DMS53 (cell line): ENCODE results near the gene SLTM.
A peak's percentile ranks its signal among the peaks of the same experiment; 100 is the strongest.
"Not testable (repeated sequence)": the region's sequence is repeated elsewhere in the genome, so short reads cannot be mapped to it uniquely, and the experiment has no call there.

Experiments
- DNase-seq: peaks from one replicate; lab custom pipeline; 2025; lab: John Stamatoyannopoulos, UW

SLTM gene

DNA sequence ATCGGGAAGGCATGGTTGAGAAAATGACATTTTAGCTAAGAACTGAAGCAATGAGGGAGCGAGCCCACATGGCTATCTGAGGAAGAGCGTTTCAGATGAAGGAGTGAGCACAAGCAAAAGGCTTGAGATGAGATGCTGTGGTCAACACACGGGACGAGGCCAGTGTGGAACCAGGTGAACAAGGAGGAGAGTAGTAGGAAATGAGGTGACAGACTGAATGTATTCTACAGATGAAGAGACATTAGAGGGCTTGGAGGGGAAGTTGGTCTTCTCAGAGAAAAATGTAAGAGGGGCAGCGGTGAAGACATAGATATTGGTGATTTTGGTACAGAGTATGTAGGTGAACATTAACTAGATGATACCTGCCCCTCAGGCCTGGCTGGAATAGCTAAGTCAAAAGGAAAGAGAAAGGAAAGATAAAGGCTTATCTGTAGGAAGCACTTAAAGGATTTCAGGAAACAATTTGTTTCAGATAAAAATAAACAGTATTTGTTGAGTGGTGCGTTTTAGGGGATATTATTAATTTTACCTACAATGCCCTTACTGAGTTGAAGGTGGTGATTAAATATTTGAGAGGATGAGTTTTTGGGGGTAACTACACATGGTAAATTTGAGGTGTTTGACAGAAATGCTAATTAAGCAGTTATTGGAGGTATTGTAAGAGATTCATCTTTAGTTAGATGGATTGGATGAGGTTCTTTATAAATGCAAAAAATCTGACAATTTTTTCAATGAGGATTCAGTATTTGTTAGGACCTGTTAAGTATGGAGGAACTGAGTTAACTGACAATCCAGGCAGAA is 57.0 kb downstream of the SLTM start:
- DNase-seq, result no peak

DNA sequence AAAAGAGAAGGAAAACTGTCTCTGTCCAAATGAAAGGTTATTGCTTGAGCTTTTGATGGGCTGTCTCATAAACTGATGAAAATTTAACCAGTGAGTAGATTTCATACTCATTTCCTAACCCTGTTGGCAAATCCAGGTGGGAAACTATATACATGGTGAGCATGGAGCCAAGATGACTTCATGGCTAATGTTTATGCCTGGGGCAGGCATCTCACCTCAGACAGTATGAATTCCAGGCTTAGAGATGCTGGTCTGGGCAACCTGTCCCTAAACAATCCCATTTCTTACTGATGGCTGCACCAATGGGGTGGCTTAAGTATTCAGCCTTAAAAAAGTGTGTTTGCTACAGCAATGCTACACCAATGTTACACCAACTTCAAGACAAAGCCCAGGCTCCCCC is 58.1 kb downstream of the SLTM start:
- no peak for DNase-seq

- DNase-seq, result no peak
Measured at GRCh38 chr15:58873267-58873666, 60.2 kb downstream of the SLTM start.

DNA sequence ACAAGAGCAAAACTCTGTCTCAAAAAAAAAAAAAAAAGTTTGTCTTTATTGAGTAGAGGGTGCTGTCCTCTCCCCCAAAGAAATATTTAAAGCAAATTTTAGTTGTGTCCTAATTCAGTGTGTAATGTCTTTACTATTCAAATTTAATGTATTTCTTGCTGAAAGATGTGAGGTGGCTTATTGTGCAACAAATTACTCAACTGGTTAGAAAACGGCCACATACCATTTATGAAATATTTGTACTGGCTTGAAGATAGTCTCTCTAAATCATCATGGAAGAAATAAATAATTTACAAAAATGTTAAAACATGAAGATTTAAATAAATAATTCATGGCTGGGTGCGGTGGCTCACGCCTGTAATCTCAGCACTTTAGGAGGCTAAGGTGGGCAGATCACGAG is 63.0 kb downstream of the SLTM start:
- DNase-seq, result no peak

GRCh38 chr15:58867926-58868325 is 65.6 kb downstream of the SLTM start:
- DNase-seq, result no peak

DNA sequence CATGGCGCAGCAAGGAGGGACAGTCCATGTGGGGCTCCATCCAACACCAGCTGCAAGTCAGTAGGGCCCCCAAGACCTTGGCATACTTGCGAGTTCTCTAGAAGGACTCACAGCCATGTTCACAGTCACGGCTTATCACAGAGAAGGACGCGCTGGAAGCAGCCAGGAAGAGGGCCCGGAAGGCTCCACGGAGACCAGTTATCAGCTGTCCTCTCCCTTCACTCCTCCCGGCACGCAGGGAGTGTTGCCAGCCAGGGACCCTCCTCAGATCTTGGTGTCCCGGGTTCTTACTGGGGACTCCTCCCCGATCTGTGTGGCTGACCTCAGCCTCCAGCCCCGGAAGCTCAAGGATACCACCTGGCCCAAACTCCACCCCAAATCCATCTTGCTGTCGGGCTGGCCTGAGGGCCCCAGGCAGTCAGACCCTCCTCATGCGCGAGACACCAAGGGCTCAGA is 68.0 kb downstream of the SLTM start:
- peak; percentile 76 for DNase-seq

GRCh38 chr15:58864602-58865424 is 68.7 kb downstream of the SLTM start:
- peak; percentile 88 for DNase-seq

DNA sequence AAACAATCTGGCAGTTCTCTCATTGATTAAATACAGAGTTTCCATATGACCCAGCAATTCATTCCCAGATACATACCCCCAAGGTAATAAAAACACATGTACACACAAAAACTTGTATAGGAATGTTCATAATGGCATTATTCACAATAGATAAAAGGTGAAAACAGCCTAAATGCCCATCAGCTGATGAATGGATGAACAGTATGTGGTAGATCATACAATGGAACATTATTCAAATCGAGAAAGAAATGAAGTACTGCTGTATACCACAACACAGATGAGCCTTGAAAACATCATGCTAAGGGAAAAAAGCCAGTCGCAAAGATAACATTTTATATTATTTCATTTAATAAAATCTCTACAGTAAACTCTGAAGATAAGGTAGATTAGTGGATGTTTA is 71.2 kb downstream of the SLTM start:
- no peak for DNase-seq

DNA sequence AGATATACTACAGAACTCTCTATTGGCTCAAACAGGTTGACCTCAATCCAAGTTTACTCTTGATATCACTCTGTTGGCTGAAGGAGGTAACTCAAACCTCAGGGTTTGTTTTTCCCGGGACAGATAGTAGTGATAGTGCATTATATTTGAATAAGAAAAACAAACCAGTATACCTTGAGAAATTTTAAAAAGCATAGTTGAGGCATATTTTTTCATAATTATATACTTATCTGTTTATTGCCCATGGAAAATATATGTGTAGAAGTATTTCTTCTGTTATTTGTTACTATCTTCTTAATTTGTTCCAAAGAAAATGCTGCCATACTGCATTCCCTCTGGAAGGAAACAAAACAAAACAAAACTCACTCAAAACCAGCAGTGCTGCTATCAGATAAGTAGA is 76.9 kb downstream of the SLTM start:
- DNase-seq, result not testable (repeated sequence)

GRCh38 chr15:58856086-58856485 is 77.4 kb downstream of the SLTM start:
- no peak for DNase-seq

GRCh38 chr15:58854593-58854992 is 78.9 kb downstream of the SLTM start:
- no peak for DNase-seq

- peak; percentile 46 for DNase-seq
Measured at GRCh38 chr15:58852347-58852746, 81.1 kb downstream of the SLTM start.

GRCh38 chr15:58851205-58851604 is 82.3 kb downstream of the SLTM start:
- DNase-seq, result not testable (repeated sequence)

- no peak for DNase-seq
Measured at GRCh38 chr15:58842713-58843396, 90.6 kb downstream of the SLTM start.

- no peak for DNase-seq
Measured at GRCh38 chr15:58840048-58840447, 93.4 kb downstream of the SLTM start.

DNA sequence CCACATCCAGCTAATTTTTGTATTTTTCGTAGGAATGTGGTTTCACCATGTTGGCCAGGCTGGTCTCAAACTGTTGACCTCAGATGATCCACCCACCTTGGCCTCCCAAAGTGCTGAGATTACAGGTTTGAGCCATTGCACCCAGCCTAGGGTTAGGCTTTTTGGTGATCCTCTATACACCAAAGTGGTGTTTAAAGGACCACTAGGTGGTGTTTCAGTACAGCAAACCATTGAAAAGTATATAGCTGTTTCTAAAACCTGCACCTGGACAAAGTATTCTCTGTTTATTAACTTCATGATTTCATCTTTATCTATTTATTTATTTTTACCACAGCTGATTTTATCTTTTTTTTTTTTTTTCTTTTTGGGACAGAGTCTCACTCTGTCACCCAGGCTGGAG is 94.0 kb downstream of the SLTM start:
- peak; percentile 14 for DNase-seq

DNA sequence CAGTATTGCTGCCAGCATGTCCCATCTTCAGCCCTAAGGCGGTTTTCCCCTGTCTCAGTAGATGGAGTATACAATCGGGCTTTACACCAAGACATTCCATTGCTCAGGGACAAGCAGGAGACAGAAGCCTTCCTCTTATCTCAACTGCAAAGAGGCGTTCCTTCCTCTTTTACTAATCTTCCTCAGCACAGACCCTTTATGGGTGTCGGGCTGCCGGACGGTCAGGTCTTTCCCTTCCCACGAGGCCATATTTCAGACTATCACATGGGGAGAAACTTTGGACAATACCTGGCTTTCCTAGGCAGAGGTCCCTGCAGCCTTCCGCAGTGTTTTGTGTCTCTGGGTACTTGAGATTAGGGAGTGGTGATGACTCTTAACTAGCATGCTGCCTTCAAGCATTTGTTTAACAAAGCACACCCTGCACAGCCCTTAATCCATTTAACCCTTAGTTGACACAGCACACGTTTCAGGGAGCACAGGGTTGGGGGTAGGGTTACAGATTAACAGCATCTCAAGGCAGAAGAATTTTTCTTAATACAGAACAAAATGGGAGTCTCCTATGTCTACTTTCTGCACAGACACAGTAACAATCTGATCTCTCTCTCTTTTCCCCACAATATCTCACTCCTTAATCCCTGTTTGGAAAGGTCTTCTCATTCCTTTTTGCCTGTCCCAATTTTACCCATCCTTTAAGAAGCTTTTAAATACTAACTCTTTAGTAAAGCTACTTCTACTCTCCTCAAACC is 99.6 kb downstream of the SLTM start:
- not testable (repeated sequence) for DNase-seq

GRCh38 chr15:58830556-58830955 is 102.9 kb downstream of the SLTM start:
- no peak for DNase-seq
